CD4-positive, alpha-beta T cell treated with Interleukin-1 beta for 1 hour (primary cell): ENCODE results near the gene PLD3.

Experiments
- DNase-seq, 2 donors: peaks; one replicate each; pipeline ENCODE4 v3.0.0-alpha.2; 2020 to 2022

The PLD3 gene, protein sequence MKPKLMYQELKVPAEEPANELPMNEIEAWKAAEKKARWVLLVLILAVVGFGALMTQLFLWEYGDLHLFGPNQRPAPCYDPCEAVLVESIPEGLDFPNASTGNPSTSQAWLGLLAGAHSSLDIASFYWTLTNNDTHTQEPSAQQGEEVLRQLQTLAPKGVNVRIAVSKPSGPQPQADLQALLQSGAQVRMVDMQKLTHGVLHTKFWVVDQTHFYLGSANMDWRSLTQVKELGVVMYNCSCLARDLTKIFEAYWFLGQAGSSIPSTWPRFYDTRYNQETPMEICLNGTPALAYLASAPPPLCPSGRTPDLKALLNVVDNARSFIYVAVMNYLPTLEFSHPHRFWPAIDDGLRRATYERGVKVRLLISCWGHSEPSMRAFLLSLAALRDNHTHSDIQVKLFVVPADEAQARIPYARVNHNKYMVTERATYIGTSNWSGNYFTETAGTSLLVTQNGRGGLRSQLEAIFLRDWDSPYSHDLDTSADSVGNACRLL

DNA sequence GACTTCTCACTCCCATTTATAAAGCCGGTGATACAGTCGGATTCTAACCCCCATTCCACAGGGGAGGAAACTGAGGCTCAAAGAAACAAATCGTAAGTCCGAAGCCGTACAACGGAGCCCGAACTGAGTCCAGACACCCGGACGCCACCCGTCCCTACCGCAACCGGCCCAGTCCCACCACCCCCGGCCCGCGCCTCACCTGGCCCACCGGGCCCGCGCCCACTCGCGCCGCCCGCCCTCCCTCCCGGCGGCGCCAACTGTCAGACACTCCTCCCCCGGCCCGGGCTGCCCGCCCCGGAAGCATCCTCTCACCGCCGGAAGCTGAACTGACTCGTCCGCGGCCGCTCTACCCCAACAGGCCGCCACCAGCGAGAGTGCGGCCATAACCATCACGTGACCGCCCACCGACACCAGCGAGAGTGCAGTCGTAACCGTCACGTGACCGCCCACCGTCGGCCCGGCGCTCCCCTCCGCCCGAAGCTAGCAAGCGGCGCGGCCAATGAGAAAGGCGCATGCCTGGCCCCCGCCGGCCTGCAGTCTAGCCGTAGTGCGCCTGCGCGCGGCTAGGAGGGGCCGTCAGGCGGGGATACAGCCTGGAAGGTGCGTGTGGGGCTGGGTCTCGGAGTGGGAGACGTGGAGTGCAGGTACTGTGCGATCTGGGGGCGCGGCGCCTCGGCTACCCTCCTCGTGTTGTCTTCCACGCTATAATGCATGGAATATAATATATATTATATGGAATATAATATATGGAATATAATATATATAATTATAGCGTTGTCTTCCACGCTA lies at the start of gene PLD3, which contains the start of gene C19orf47:
TSS of gene PLD3 (plus strand) at position 571 of the 789 bp plus-strand sequence. CDS start 17,789 bp downstream, outside the sequence.
TSS of gene C19orf47 (minus strand) at position 273 of the 789 bp plus-strand sequence. CDS start 6,540 bp downstream, outside the sequence.
- peak; percentile 99 to 100 for DNase-seq

DNA sequence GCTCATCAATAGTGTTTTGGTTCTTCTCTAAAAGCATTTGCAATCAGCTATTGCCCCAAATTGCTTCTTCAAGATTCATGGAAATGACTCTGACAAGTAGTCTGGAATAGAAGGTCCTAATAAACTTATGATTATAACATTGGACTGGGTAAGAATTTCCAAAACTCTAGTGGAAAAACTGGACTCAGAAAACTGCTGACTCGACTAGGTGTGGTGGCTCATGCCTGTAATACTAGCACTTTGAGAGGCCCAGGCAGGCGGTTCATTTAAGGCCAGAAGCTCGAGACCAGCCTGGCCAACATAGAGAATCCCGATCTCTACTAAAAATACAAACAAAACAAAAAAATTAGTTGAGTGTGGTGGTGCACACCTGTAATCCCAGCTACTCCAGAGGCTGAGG lies 47.8 kb upstream of the PLD3 start:
- no peak for DNase-seq

DNA sequence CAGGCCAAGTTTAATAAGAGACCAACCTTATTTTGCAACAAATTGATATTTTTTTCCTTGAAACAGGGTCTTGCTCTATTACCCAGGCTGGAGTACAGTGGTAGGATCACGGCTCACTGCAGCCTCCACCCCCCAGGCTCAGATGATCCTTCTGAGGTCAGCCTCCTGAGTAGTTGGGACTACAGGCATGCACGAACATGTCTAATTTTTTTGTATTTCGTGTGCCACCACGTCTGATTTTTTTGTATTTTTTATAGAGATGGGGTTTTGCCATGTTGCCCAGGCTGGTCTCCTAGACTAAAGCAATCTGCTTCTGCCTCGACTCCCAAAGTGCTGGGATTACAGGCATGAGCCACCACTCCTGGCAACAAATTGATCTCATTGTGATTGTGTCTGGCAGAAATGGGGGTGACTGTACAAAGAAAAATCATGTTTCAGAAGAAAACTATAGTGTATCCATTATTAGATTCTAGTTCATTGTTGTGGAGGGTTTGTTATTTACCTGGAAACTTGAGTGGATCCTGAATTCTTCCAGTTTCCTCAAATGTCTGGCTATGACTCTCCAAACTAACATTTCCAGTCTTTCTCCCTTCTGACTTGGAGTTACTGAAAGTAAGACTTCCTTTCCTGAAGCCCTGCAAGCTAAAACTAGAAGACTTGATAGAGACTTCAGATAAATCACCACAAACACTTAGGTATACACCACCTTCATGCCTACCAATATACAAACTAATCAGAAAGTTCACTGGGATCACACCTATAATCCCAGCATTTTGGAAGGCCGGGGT lies 46.1 kb upstream of the PLD3 start:
- DNase-seq = no peak

DNA sequence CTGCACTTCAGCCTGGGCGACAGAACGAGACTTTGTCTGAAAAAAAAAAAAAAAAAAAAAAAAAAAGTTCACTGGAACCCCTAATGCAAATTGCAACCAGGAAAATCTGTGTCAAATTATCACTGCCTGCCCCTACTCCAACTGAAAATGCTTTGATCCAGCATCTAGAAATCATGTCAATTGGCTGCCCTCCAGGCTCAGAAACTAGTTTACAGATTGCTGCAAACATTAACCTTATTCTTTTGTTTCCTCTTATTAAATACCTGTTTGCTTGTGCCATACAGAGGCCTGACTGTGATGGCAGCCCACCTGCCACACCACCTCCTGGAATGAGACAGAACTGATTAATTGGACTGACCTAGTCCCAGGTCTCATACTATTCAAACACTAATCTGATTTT lies 44.7 kb upstream of the PLD3 start:
- DNase-seq = no peak

DNA sequence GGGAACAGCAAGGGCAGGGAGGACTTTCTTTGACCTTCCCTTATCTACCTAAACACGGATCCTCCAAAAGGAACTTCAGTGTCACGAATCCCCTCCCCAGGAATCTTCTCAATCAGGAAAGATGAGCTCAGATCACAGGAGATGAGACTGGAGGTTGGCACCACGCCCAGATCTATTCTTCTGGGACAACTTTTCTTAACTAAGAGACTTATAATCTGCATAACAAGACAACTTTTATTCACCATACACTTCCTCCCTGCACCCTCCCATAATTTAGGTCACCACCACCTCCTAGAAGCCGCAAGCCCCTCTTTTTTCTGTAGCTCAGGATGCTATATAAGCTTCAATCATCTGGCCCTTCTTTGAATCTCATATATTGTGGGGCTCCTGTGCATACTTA lies 44.2 kb upstream of the PLD3 start:
- no peak for DNase-seq

DNA sequence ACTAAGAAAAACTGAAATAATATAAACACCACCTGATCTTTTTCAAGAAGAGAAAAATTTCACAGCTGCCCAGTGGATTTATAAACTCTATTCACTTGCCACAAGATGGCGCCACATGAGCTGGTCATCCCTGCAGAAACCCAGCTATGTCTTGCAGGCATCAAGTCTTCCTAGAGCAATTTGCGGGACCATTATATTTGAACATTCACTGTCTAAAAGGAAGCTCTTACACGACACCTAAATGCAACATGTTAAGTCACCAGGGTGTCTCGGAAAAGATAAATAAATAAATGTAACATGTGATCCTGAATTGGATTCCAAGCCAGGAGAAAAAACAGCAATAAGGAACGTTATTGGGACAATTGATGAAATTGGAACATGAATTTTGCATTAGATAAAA lies 43.1 kb upstream of the PLD3 start:
- DNase-seq = peak; percentile 75 to 79

DNA sequence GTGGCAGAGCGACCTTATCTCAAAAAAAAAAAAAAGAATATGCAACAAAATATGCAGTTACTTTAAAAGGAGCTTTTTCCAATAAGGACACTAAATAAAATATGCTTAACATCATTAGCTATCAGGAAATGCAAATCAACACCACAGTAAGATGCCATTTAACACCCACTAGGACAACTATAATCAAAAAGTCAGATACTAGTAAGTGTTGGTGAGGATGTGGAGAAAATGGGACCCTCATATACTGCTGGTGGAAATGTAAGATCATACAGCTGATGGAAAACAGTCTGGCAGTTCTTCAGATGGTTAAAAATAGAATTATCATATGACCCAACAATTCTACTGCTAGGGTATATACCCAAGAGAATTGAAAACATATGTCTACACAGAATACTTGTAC lies 38.8 kb upstream of the PLD3 start:
- DNase-seq = no peak

DNA sequence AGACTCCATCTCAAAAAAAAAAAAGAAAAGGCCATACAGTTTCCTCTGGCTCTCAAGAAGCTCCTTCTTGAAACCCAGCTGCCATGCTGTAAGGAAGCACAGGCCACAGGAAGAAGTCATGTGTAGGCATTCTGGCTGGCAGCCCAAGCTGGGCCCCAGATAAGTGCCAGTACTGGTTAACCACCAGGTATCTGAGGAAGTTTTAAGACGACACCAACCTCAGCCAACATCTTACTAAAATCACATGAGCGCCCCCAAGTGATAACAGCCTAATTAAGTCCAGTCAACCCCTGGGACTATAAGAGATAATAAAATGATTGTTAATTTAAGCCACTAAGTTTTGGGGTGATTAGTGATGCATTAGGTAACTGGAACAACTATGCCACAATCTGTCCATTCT lies 36.0 kb upstream of the PLD3 start:
- DNase-seq = no peak

DNA sequence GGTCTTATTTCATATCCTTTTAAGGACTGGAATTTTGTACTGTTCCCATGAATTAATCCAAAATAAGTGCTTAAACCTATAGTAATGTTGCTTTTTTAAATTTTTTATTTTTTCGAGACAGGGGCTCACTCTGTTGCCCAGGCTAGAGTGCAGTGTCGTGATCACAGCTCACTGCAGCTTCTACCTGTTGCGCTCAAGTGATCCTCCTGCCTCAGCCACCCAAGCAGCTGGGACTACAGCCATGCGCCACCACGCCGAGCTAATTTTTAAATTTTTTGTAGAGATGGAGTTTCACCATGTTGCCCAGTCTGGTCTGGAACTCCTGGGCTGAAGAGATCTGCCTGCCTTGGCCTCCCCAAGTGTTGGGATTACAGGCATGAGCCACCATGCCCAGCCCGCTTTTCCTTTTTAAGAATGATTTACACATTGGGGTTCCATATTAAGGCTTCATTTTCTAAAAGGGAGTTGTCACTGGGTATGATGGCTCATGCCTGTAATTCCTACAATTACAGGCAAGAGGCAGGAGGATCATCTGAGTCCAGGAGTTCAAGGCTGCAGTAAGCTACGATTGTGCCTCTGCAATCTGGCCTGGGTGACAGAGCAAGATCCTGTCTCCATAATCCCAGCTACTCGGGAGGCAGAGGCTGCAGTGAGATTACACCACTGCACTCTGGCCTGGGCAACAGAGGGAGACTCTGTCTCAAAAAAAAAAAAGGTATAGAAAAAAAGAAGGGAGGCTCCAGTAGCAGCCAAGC lies 35.1 kb upstream of the PLD3 start:
- no peak for DNase-seq

DNA sequence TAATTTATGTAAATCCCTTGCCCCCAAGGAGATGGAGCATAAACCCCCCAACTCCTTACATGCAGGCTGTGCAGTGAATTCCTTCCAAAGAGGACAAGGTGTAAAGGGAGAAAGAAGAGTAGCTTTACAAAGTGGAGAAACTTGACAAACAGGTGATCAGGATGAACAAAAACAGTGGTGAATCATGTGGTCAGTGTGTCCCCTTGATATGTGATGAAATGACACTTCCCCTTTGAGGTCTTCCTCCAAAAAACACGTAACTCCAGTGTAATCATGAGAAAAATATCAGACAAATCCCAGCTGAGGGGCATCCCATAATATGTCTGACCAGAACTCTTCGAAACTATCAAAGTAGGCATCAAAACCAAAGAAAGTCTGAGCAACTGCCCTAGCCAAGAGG lies 33.8 kb upstream of the PLD3 start:
- DNase-seq = no peak

DNA sequence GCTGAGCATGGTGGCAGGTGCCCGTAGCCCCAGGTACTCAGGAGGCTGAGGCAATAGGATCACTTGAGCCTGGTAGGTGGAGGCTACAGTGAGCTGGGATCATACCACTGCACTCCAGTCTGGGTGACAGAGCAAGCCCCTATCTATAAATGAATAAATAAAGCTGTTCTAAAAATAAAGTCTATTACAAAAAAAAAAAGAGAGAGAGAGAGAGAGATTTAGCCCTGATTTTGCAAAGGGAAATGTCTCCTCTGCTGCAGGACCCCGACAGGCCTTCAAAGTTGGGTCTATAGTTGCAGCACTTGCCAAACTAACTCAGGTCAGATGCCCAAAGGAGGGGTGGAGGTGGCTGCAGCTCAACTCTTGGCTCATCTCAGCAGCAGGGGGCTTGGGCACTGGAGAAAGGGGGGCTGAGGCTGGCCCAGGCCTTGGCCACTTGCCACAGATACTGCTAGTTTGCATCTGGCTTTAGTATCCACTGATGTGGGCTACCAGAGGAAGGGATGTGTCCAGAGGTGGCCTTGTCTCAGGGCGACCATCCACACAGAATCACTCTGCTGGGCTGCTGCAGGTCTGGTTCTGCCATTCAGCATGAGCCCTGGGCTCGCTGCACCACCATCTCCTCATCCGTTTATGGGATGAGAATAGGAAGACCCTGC lies 32.6 kb upstream of the PLD3 start:
- DNase-seq = no peak

DNA sequence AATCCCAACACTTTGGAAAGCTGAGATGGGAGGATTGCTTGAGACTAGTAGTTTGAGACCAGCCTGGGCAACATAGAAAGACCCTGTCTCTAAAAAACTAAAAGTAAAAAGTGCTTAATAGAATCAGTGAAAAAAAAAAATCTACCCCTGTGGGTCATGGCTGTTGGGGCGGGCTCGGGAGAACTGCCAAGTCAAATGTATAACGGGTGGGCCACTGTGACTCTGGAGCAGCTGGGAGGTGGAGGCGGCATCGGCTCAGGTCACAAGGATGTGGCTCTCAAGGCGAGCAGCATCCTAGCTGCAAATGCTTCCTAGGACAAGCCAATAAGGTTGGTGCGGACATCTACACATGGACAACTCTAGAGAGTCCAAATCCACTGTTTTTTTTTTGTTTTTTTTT lies 31.2 kb upstream of the PLD3 start:
- DNase-seq = no peak

DNA sequence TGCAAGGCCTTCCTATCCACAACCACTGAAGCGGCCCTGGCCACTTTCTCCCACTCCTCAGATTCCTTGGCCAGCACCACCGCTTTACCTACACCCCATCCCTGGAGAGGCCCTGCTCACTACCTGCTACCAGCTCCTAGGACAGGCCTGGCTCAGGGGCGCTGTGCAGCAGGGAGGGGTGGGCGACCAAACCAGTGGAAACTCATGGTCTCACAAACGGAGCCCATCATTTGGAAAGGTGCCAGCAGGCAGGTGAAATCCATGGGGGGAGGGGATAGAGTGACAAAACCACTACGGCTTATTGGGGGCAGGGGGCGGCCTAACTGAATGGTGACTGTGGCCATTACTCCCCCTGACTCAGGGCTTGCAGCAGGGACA lies 27.9 kb upstream of the PLD3 start:
- DNase-seq = no peak

DNA sequence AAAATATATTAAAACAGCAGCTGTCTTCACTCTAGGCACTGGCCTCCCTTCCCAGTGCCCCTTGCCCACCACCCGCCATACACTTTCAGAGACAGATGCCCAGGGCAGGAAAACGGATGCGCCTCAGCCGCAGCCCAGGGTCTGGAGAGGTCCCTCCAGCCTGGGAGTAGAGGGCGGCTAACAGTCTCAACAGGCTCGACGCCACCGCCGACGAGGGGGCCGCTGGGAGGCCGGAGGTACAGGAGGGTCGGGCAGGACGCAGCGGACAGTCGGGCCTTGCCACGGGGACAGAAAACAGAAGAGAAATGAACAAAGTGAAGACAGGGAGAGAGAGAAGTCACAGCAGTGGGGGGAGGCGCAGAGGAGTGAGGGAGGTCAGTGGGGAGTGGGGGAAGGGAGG lies 27.4 kb upstream of the PLD3 start:
- DNase-seq = no peak

DNA sequence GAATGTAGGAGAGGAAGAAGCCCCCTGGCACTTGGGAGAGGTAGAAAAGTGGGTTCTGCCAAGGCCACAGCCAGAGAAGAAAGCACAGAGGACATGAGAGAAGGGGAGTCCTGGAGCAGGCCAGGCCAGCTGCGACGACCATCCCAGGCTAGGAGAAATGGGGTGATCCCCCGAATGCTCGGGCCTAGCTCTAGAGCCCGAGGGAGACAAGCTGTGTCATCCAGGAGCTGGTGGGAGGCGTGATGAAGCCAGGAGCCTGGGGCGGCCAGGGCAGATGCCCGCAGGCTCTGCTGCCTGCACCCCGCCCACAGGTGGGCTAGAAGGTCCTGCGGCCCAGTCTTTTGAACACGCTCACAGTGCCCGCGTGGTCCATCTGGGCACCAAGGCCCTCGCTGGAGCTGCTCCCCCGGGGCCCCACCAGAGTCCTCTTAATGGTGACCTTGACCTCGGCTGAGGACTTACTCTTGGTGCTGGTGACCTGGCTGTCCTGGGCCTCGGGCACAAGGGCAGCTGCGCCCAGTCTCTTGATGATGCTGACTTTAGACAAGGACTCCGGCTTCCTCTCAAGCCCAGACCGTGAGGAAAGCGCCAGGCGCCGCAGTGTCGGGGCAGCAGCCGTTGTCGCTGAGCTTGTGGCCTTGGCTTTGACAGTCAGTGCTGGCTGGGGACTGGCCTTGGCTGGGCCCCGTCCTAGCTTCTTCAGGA lies 26.8 kb upstream of the PLD3 start:
- no peak for DNase-seq

DNA sequence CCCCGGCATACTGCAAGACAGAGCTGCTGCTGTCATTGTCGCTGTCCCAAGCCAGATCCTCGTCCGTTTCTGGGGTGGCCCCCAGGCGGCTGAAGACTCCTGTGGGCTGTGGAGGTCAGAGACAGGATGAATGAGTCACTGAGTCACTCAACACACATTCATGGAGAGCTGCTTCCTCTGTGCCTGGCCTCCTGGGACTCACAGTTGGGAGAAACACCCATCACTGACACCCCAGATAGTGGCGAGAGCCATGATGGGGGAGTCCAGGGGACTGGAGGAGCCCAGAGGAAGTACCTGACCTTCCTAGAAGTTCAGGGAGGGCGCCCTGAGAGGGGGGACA lies 26.3 kb upstream of the PLD3 start:
- DNase-seq = no peak

DNA sequence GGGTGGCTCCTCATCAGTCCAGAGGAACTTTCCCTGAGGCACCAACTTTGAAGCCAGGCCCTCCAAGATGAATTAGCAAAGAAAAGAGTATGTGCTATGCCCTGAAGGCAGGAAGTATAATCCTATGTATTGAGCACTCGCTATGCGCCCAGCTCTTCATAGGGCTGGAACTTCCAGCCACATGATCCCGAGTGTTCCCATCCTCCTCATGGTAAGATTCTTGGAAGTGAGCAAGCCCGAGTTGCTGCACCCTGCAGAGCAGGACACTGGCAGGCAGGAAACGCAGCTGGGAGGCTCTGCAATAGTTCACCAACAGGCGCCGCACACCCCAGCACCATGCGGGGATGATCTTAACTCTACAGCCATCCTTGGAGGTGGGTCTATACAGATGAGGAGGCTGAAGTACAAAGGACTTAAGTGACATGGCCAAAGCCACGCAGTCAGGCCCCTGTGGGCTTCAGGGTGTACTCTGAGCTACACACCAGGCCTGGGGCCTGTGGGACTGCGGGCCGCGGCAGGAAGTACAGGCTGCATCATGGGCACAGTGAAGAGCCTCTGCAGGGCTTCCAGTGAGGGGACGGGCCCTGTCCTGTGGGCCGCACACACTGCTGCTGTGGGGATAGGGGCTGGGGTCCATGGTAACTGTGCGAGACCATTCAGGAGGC lies 25.4 kb upstream of the PLD3 start:
- DNase-seq = no peak

DNA sequence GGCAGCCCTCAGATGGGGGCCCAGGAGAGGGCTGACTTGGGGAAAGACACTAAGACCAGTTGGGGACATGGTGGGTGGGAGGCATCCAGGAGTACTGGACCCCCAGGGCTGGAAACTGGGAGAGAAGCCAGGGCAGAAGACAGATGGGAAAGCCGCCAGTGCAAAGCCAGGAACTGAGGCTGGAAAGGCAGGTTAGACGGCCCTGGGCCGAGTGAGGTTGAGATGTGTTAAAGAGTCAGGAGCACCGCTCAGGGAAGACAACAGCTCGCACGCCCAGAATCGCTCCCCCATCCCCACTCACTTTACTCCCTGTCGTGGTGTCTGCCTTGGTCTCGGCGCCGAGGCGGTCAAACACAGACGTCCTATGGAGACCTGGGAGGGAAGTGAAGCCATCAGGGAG lies 24.8 kb upstream of the PLD3 start:
- DNase-seq = no peak

DNA sequence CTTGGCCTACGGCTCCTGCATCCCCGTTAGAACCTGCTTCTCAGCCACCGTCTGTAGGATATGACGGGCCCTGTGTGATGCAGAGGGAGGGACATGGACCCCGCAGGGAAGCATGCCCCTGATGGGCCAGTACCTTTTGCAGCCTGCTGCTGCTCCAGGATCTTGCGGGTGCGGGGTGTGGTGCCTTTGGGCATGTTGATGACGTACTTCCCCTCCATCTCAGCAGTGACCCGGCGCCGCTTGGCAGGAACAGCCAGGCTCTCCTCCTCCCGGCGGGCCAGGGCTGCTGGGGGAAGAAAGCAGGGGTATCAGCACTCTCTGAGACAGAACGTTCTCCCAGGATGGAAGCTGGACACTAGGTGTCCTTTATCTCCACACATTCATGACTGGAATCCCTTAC lies 22.3 kb upstream of the PLD3 start:
- no peak for DNase-seq

DNA sequence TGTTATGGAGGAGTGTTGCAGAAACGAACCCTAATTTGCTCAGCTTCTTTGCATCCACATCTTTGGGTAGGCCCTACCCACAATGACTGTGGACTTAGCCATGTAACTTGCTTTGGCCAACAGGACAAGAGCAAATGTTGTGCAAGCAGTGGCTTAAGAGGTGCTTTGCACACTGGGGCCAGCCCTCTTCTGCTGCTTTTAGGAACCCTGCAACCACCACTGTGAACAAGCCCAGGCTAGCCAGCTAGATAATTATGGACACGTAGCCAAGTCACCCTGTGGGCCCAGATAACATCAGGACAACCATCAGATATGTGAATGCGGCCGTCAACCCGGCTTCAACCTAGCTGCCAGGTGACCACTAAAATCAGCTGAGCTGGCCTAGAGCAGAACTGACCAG lies 17.4 kb upstream of the PLD3 start:
- peak in 1 of 2 donors; percentile 19 for DNase-seq

DNA sequence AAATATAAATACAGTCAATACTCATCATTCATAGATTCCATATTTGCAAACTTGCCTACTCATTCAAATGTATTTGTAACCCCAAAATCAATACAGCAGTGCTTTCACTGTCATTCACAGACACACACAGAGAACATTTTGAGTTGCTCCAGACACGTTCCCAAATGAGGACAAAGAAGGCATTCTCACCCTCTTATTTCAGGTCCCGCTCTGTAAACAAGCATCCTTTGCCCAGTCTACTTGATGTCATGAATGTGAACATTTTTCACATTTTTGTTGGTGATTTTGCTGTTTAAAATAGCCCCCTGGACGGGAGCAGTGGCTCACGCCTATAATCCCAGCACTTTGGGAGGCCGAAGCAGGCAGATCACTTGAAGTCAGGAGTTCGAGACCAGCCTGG lies 15.8 kb upstream of the PLD3 start:
- DNase-seq = no peak
